ENCODE measurements around the gene NTRK3. TPM values are rescaled to one million over a fixed set of nuclear protein-coding genes. Genes with fewer than 3 reads are reported as not detected.

The NTRK3 gene
- total and polyA plus RNA-seq, 4 donors: 0.21 to 2.9 (median 0.32) TPM

- TF ChIP-seq RXRA (IDR thresholded peaks at IDR 0.05): no peak
- no peak for TF ChIP-seq REST (IDR thresholded peaks at IDR 0.05)
- TF ChIP-seq JUND (IDR thresholded peaks at IDR 0.05): no peak
- TF ChIP-seq RAD21 (IDR thresholded peaks at IDR 0.05): no peak
- TF ChIP-seq YY1 (IDR thresholded peaks at IDR 0.05): no peak
- no peak for TF ChIP-seq CTCF (IDR thresholded peaks at IDR 0.05; ENCODE audit: low read depth, low read length, missing input control)
- TF ChIP-seq FOXA1 (IDR thresholded peaks at IDR 0.05): no peak
- TF ChIP-seq SP1 (IDR thresholded peaks at IDR 0.05): no peak
- no peak for TF ChIP-seq EGR1 (IDR thresholded peaks at IDR 0.05; ENCODE audit: low read depth in 2 of 2)
- TF ChIP-seq MAX (IDR thresholded peaks at IDR 0.05): no peak
- TF ChIP-seq ZBTB33 (IDR thresholded peaks at IDR 0.05): no peak
- no peak for TF ChIP-seq ATF3 (IDR thresholded peaks at IDR 0.05)
- no peak for TF ChIP-seq GABPA (IDR thresholded peaks at IDR 0.05 in 1 of 2, conservative IDR thresholded peaks at IDR 0.05 in 1 of 2)
- WGBS: 50% methylated on average over 6 of the region's 6 CpGs
- DNase-seq (ENCODE audit: low spot score): no peak
Measured at GRCh38 chr15:88089024-88089620, 167.4 kb downstream of the NTRK3 start.

More at GRCh38 chr15:88089024-88089620, 167.4 kb downstream of the NTRK3 start:
- Histone ChIP-seq H3K27me3 (ENCODE audit: control insufficient read depth in 4 of 4, insufficient read depth in 4 of 4, low read length in 3 of 4) (peaks cover 0 to 4% (median 0%) of the 10 kb centered on the region in 4 donors), H3K9ac (ENCODE audit: low read depth in 1 of 2, low read length in 2 of 2) (no peak overlapping the region), H3K27ac (ENCODE audit: low read depth in 1 of 2, low read length in 2 of 2) (no peak overlapping the region), H3K4me1 (ENCODE audit: control insufficient read depth in 4 of 4, insufficient read depth in 4 of 4, low read length in 3 of 4) (no peaks in the 10 kb centered on the region), H3K36me3 (ENCODE audit: control insufficient read depth in 4 of 4, insufficient read depth in 3 of 4, low read depth in 1 of 4, low read length in 3 of 4) (no peaks in the 10 kb centered on the region), H3K9me3 (ENCODE audit: control insufficient read depth in 4 of 4, low read length in 3 of 4) (peaks cover 0 to 4% (median 0%) of the 10 kb centered on the region in 4 donors), H3K4me3 (ENCODE audit: low read depth in 1 of 3, low read length in 3 of 3) (no peak overlapping the region)
